NAMALWA (cell line): ENCODE data around the gene TRAF3IP1.

Source experiments
- DNase-seq: peaks from one replicate; pipeline ENCODE4 v3.0.0-alpha.2; 2015; ENCODE audit warnings: low spot score

TRAF3IP1 gene

DNA sequence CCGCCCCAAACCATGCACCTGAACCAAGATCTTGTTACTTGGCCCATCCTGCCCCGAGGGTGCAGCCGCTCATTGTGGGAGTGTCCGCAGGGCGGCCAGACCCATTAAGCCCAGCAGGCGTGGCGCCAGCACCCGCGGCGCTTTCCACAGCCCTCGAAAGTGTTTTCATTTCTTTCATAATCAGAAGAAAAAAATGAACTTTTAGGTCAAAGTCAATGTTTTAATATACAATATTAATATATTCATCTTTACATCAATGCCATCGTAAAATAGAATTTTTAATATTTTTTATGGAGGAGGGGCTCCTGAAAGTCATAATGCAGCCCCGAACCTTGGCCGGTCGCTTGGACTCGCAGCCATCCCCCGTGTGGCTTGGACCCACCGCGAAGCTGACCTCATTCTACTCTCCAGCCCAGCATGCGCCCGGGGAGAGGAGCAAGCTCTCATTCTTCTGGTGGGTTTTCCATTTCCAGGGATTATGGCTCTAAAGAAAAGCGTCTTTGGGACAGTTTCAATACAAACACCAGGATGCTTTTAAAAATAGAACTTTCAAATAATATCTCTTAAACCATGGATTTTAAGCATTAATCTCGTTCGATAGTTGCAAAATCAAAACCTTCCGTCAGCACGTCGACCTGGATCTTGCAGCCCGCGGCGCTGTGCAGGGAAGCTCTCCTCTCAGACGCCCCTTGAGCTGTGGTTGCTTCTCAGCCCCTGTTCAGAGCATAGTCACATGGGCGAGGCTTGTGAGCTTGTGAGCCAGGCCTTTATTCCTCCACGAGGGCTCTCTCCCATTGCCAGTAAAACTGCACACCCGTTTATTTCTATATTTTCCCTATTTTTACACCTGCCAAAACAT is 89.3 kb downstream of the TRAF3IP1 start:
- DNase-seq: no peak

DNA sequence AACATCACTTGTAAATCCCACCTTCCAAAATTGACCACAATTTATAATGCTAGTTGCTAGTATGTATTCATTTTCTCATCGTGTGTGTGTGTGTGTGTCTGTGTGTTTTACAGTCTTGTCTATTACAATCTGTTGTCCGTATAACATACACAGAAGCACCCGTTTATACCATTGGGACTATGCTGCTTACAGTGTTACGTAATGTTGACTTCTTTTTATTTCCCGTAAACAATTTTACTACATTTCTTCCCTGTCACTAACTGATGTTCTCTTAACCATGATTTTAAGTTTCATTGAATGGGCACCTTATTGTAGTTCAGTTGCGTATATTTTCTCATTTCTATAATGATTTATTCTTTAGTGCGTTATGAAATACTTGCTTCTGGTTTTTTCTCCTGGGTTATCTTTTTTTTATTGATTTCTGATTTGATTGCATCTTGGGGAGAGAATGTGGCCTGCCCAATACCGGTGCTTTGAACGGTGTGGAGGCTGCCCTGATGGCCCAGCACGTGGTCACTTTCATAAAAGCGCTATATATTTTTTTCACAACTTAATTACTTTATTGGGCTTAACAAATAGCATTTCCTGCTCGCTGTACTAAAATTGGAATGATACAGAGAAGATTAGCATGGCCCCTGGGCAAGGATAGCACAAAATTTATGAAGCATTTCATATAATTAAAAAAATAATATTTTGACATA is 91.9 kb downstream of the TRAF3IP1 start:
- no peak for DNase-seq

DNA sequence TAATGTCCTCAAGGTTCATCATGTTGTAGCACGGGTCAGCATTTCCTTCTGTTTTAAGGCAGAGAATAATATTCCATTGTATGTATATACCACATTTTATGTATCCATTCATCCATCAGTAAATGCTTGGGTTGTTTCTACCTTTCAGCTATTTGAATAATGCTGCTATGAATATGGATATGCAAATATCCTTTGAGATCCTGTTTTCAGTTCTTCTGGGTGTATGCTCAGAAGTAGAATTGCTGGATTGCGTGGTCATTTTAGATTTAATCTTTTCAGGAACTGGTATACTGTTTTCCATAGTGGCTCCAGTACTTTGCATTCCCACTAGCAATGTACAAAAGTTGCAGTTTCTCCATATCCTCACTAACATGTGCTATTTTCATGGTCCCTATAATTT is 93.0 kb downstream of the TRAF3IP1 start:
- DNase-seq: no peak

DNA sequence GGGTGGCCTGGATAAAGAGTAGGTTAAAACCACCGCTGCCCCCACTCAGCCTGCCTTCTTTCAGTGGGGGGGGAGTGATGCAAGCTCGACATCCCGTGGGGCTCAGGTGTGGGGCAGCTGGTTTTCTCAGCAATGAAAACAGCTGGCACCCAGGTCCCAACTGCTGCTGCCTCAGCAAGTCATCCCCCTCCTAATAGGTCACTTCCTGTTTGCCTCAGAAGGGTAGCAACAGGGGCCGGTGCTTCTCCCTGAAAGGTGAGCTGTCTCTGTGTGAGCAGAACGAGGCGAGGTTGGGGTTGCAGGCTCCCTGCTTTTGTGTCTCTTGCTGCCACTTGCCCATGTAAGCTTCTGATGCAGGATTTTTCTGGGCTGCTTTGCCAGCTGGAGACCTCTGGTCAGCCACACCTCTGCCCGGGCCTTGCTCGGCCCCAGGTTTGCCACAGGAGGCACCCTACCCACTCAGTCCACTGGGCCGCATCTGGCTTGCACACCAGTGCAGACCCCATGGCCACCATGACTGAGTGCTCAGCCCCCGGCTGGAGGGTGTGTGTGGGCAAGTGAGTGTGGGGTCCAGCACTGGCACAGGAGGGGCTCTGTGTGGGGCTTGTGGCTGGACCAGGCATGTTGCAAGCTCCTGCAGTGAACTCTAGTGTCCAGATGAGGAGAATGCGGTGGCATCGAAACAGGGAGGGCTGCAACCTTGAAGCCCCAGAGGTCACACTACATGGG is 94.9 kb downstream of the TRAF3IP1 start:
- no peak for DNase-seq

DNA sequence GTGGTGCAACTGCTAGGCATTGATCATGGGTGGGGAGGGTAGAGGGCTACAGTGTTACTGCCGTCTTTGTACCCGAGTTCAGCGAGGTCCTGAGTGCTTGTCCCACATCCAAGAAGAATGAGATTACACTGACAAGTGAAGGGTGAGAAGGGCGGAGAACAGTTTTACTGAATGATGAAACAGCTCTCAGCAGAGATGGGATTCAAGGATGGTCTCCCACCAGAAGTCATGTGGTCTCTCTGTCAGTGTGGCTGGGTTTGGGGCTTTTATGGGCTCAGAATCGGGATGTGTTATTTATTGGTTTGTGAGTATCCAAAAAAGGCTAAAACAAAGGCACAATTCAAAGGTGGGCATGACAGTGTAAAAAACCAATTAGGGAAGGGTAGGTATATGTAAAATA is 95.6 kb downstream of the TRAF3IP1 start:
- DNase-seq: no peak

DNA sequence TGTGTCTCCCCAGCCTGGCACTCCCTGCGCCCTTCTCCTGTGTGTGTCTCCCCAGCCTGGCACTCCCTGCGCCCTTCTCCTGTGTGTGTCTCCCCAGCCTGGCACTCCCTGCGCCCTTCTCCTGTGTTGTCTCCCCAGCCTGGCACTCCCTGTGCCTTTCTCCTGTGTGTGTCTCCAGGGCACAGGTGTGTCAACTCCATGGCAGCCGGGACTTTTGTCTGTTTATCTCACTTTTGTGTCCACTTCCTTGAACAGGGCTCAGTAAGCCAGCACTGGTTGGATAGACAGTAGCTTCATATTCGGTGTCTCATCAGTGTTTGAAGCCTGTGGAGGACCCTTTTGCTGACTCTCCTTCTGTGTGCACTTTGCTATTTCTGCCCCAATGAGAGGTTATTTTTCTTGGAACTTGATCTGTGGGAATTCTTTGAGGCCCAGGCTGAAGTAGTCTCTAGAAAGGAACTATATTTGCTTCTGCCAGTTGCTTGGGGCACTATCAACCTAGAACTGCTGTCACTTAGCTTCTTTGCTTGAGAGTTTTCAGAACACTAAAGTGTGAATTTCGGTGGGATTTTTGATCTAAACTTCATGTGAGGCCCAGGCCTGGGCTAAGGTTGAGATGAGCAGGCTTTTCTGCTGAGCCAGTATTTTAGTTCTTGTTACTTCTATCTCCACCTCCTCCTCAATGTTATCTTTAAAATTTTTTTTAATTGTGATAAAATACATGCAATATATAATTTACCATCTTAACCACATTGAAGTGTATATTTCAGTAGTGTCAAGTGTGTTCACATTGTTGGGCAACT is 98.1 kb downstream of the TRAF3IP1 start:
- DNase-seq: no peak

DNA sequence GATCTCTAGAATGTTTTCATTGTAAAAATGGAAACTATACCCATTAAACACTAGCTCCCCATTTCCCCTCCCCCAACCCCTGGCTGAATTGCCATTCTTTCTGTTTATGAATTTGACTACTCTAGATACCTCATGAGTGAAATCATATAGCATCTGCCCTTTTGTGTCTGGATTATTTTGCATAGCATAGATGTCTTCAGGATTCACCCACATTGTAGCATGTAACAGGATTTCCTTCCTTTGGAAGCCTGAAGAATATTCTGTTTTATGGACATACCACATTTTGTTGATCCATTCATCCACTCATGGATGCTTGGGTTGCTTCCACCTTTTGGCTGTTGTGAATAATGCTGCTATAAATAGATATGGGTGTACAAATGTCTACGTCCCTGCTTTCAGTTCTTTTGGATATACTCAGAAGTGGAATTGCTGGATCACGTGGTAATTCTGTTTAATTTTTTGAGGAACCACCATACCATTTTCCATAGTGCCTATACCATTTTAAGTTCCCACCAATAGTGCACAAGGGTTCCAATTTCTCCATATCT is 98.8 kb downstream of the TRAF3IP1 start:
- DNase-seq: no peak

DNA sequence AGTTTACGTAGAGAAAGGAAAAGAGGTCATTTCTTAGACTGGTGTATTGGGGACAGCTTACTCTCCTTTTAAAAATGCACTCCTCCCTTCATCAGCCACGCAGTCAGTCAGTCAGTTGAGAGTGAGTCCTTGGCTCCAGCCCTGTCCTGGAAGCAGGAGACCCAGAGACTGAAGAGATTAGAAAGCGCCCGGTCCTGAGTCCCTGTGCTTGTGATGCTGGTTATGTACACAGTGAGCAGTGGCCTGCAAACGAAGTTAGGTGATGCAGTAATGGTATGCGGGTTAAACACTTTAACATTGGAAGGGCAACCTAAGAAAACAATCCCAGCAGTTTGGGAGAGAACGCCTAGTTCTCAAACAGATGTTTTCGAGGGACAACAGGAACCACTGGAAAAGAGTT is 100.1 kb downstream of the TRAF3IP1 start:
- no peak for DNase-seq

DNA sequence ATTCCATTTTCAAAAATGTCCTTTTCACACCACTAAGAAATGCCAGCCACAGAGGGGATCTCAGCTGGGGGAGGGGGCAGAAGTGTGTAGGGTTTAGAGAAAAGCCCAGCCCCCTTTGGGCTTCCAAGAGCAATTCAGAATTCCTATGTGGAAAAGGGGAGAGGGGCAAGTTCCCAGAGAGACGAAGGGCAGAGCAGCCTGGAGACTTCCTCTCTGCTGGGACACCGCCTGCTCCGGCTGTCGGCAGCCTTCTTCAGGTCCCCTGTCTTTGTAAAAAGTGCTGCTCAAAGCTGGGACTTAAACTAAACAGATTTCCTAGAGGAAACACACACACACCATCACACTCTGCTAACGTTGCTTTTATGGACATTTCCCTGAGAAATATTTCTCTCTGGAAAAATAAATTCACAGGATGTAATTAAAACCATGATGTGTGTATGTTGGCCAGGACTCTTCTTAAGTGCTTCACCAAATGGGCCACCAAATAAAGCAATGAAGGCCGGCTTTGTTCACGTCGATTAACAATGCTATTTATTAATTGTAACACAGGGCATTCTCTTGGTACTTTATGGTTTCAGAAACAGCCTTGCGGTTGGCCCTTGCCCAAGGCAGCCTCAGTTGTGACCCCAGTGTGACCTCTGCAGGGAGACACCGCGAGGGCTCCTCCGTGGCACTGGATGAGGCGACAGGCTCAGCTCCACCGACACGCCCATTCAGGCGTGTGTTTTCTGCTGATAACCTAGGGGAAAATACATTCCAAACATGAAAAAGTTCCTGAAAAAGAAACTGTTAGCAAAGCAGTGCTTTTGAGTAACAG is 100.8 kb downstream of the TRAF3IP1 start:
- DNase-seq: no peak

DNA sequence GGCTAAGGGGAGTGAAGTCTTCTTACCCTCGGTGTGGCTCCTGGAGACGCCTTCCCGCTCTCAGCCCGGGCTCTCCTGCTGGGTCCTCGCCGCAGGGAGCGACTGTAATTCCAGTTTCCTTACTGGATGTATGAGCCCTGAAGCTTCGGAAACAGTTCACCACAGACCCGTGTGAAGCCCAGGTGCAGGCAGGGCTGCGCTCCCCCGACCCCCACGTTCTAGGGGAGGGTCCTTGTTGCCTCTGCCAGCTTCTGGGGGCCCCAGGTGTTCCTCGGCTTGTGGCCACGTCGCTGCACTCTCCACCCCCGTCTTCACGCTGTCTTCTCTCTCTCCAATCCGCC is 101.3 kb downstream of the TRAF3IP1 start:
- DNase-seq: no peak

DNA sequence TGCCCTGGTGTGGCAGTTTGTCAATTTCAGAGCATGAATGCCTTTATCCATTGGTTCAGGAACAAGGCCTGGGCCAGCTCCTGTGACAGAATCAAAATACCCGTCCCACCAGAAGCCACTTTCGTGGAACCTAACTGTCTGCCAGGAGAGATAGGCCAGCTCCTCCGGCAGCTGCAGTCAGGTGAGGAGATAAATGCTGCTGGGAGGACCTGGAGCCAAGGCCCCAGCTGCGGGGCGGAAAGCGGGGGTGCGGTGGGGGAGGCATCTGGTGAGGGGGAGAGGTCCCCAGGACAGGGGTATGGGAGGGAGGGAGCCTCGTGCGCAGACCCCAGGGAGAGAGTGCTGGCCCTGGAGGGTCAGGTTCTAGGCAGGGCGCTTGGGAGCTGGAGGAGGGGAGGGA is 102.0 kb downstream of the TRAF3IP1 start:
- no peak for DNase-seq

DNA sequence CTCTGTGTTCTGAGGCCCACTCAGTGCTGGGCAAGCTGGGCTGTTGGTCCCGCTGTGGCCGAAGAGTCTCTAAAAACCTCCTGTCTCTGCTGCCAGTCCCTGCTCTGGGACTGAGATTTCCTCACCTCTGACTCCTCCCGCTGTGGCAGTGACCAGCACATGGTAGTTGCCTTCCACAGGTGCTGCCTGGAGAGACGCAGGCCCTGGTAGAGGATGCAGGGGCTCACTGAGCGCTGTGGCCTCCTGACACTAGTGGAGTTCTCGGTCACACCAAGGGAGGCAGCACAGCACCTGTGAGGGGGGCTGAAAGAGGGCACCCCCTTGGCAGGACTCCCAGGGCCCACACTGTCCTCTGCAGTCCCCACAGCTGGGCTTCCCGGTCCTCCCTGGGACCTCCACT is 102.6 kb downstream of the TRAF3IP1 start:
- DNase-seq: no peak

DNA sequence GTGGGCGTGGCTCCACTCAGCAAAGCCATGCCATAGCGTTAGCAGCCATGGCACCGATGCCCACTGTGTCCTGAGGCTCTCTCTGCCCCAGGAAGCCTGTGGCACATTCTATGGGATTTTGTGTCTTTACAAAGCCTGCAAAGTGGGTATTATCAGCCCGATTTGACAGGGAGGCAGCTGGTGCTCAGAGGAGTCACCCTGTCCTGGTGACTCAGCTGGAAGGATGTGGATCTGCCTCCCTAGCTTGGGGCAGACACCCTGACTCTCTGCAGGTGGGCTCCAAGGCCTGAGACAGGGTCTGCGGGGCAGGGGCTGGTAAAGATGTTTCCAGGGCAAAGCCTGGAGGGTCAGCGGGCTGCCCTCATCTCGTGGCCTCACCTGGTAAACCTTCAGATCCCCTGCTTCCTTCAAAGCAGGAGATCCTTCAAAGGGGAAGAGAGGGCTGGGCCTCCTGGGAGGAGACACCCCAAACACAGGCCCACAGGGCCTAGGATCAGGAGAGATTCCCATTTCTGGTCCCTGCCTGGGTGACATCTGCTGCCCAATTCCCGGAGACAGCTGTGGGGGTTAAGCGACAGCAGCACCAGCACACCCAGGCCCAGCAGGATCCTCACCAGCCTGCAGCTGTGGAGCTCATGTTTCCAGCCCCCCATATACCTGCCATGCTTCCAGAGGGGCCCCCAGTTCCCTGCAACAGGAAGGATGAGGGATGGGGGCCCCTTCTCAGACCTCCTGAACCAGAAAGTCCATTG is 103.4 kb downstream of the TRAF3IP1 start:
- no peak for DNase-seq

DNA sequence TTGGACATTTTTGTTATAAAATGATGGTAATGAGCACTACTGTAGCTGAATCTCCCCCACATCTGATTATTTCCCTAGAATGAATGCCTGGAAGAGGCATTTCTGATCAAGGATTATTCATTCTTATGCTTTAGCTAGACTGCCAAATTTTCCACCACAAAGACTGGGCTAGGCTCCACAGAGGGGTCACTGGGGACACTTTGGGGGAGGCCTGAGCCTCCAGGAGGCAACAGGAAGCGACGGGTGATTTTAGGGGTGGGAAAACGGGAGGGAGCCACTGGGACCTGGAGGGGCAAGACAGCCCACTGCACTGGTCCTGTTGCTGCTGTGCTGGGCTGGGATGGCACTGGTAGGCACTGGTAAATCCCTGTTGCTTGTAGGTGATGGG is 104.0 kb downstream of the TRAF3IP1 start:
- no peak for DNase-seq

DNA sequence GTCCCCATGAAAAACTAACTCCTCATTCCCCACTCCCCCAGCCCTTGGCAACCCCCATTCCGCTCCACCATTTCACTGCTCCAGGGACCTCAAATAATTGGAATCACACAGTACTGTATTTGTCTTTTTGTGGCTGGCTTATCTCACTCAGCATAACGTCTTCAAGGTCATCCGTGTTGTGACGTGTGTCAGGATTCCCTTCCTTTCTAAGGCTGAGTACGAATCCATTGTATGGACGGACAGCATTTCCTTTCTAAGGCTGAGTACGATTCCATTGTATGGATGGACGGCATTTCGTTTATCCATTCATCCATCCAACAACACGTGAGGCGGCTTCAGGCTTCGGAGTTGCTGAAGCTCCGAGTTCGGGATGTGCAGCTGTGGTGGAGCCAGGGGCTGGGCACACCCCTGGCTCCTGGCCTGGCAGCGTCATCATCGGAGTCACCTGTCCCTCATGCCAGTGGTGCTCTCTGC is 105.2 kb downstream of the TRAF3IP1 start:
- no peak for DNase-seq

DNA sequence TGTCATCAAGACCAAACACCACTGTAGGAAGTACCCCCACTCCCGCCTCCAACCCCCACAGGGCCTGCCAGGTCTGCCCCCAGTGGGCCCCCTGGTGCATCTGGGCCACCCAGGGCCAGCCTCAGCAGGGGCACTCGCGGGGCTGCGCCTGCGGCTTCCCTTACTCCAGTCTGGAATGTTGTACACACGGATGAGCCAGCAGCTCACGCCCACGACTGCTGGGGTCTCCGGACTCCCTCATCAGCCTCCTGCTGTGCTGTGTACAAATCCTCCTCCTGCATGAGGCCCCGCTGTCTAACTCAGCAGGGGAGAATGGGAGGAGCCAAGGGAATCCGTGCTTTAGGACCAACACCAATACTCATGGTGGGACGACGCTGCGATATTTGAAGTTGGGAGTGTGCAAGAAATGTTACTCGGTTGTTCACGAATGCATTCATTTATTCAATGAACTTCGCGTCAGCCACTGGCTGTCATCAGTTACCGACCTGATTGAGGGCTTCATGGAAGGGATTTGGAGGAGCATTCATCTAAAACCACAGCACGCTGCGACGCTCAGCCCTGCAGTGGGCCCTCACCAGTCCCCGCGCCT is 105.8 kb downstream of the TRAF3IP1 start:
- no peak for DNase-seq

DNA sequence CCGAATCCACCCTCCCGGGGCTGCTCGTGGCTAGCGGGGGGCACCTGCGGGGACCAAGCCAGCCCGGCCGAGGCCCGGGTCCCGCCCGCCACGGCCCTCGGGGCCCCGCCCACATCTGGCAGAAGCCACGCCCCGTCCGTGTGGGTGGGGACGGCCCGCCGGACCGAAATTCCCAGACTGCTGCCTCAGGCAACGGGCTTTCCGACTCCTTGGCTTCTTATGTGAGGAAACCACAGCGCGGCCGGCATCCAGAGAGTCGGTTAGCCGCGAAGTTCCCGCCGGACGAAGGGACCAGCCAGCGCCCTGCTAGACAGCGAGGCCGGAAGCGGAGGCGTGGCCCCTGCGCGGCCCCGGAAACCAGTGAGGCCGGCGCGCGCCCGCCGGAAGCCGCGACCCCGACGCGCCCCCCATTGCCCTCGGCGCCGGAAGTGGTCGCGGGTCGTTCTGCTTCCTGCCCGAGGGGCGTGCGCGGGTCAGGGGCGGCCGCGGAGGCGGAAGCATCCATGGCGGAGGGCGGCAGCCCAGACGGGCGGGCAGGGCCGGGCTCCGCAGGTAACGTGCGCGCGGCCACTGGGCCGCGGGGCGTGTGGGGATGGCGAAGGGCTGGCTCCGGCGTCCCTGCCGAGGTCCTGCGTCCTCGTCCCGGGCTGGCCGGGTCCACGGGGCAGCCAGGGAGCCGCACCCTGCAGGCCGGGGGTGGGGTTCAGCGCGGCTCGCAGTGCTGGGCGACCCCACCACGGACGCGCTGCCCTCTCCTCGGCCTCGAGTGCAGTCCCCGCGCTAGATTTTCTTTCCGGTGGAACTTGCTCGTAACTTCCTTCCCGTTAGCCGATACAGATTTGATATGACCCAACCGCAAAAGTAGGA is 106.5 kb downstream of the TRAF3IP1 start, which contains the start of gene ASB1:
ASB1 (plus strand) TSS at position 360 of the 867 bp plus-strand sequence; CDS start at position 504, 144 bp downstream.
- peak; percentile 75 for DNase-seq

DNA sequence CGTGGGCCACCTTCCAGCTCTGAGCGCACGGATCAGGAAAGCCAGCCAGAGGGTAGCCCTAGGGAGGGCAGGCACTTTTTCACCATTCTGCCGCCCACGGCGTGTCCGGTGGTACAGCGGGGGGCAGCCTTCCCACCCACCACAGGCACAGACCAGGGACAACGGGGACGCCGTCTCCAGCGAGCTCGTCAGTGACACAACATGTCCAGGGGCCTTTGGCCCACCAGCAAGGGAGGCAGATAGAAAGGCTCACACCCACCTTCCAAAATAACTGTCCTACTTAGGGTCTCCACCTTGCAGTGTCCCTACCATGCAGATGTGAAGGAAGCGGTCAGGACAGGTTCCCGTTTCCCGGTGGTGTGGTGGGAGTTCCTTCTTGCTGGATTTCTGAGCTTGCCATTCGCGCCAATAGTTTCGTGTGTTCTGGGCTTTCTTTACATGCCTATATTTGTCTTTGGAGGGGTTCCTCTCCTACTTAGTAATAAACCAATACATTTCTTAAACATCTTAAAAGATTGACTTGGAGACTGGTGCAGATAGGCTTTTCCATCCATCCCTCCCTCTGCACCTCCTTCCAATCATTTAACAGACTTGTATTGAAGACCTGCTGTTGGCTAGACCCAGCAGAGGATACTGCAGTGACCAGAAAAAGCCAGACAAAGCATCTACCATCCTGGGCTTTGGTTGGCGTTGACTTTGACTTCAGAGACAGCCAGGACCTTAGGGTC is 107.3 kb downstream of the TRAF3IP1 start:
- DNase-seq: no peak
